AG04449 (cell line): ENCODE data around the gene LRMDA.
"Not testable (repeated sequence)": the region's sequence is repeated elsewhere in the genome, so short reads cannot be mapped to it uniquely, and the experiment has no call there.

ENCODE experiments used
- CTCF ChIA-PET: fragments of 350-600 bp; formaldehyde crosslinking; extraction: SDS; loops from one replicate; lab custom pipeline; 2021; ENCODE audit warnings: antibody characterized with exemption; lab: Yijun Ruan, JAX
- POLR2A ChIA-PET: fragments of 400-600, 350-600 bp; formaldehyde crosslinking; extraction: SDS; loops from one replicate; lab custom pipeline; 2020; ENCODE audit warnings: antibody characterized with exemption, inconsistent platforms; lab: Yijun Ruan, JAX
- DNase-seq: peaks from one replicate; pipeline ENCODE4 v3.0.0-alpha.2; 2010; ENCODE audit warnings: low read depth, low spot score
- H3K4me3 ChIP-seq: 2 replicates; pipeline ENCODE4 v1.5.1; 2011; ENCODE audit warnings: low read depth, mild to moderate bottlenecking, control low read depth, low read length
- TF ChIP-seq, protein P1 (sequence below): IDR thresholded peaks from one replicate; pipeline ENCODE4 v1.5.1; 2011; ENCODE audit warnings: mild to moderate bottlenecking, moderate library complexity, low read length, control low read depth, inconsistent platforms; ENCODE audit not compliant: insufficient read depth; ENCODE audit errors: missing control alignments

LRMDA gene

DNA sequence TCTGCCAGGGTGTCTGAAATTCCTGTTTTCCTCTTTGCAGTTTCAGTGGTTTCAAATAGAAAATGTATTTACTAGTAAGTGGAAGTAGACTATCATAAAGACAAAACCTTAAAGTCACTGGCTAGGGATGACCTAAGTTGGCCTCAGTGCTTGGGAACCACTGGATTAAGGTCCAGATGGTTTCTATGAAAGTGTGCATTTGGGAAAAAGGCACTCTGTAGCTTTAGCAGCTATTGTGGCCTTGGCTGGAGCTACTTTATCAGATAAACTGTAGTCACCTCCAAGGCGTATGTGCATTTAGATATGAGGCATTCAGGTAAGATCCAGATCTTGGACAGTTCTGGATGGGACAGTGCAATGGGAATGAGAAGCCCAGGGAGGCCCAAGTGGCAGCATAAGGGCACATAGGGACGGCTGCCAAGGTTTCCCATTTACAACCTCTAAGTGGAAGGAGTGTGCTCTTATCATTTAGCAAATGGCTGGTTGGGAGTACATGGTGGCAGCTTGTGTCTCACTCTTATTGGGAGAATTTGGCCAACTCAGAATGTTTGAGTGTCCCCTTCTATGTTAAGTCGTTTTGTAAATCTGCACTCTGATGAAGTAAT lies 185.6 kb downstream of the LRMDA start:
- no peak for DNase-seq
- POLR2A ChIA-PET = no interaction called here
- CTCF ChIA-PET = no interaction called here
- TF ChIP-seq, protein P1, sequence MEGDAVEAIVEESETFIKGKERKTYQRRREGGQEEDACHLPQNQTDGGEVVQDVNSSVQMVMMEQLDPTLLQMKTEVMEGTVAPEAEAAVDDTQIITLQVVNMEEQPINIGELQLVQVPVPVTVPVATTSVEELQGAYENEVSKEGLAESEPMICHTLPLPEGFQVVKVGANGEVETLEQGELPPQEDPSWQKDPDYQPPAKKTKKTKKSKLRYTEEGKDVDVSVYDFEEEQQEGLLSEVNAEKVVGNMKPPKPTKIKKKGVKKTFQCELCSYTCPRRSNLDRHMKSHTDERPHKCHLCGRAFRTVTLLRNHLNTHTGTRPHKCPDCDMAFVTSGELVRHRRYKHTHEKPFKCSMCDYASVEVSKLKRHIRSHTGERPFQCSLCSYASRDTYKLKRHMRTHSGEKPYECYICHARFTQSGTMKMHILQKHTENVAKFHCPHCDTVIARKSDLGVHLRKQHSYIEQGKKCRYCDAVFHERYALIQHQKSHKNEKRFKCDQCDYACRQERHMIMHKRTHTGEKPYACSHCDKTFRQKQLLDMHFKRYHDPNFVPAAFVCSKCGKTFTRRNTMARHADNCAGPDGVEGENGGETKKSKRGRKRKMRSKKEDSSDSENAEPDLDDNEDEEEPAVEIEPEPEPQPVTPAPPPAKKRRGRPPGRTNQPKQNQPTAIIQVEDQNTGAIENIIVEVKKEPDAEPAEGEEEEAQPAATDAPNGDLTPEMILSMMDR = no peak
- H3K4me3 ChIP-seq = no peak overlapping the region

DNA sequence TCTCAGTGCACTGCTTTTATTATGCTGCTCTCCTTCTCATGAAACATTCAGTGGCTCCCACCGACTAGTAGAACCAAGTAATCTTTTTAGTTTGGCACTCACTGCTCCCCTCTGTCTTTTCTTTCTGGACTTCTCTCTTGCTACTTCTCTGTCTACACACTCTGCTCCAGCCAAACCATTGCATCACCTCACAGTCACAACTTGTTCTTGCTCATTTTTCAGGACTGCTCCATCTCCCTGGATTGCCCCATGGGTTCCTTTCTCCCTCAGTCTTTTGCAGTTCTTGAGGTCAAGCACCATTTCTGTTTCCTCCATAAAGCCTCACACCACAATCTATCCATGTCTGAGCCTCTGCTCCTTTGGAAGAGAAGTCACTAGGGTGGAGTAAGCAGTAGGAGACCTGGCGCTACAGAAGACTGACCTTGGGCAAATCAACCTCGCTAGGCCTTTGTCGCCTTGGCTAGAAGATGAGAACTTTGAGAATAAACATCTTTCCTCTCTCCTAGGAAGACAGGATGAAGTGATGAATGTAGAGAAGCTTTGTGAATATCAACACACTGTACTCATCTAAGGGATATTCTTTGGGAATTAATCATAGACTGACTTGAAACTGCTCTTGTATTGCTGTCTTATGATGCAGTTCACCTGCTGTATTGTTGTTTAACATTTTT lies 186.2 kb downstream of the LRMDA start:
- ChIA-PET POLR2A (no interaction called here), CTCF (no interaction called here)
- TF ChIP-seq, protein P1 = no peak
- no peak for DNase-seq
- H3K4me3 ChIP-seq = no peak overlapping the region

DNA sequence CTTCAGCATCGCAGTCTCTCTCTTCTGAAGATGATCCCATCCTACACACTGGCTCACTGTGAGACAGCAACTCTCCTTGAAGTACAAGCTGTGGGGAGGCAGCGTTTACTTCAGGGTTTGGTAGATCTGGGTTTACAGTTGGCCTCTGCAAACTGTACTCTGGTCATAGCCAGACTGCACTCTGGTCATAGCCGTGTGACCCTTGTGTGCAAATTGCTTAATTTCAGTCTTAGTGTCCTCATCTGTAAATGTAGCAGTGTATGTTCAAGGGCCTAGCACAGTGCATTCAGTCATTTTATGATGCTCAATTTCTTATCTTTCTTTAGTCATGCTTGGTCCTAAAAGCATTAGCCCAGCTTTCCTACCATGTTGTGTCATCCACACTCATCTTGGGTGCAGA lies 188.2 kb downstream of the LRMDA start:
- ChIA-PET CTCF (no interaction called here), POLR2A (no interaction called here)
- H3K4me3 ChIP-seq = no peak overlapping the region
- TF ChIP-seq, protein P1 = no peak
- no peak for DNase-seq

DNA sequence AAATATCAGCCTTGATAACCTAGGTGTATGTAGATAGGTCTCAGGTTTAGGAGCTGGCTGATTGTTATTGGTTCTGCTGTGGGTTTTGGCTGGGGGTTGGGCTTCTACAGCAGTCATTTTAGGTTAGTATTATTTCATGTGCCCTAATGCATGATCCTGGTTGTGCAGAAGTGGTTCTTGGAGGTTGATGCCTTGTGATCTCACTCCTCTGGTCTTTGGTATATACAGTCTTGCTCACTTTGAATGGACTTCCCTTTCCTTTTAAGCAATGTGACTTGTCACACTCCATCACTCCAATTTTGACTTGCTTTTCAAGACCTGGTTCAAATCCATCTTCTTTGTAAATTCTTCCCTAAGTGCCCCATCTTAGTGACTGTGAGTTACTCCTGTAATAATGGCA lies 188.9 kb downstream of the LRMDA start:
- ChIA-PET POLR2A (no interaction called here), CTCF (no interaction called here)
- DNase-seq = no peak
- H3K4me3 ChIP-seq = no peak overlapping the region
- TF ChIP-seq, protein P1 = no peak

DNA sequence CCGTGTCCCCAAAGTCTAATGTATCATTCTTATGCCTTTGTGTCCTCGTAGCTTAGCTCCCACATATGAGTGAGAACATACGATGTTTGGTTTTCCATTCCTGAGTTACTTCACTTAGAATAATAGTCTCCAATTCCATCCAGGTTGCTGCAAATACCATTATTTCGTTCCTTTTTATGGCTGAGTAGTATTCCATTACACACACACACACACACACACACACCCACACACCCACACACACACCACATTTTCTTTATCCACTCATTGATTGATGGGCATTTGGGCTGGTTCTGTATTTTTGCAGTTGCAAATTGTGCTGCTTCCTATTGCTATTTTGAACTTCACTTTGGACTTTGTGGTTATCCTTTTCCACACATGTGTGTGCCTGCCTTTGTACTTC lies 189.6 kb downstream of the LRMDA start:
- POLR2A ChIA-PET, H3K4me3 ChIP-seq, CTCF ChIA-PET, DNase-seq: not testable (repeated sequence)

DNA sequence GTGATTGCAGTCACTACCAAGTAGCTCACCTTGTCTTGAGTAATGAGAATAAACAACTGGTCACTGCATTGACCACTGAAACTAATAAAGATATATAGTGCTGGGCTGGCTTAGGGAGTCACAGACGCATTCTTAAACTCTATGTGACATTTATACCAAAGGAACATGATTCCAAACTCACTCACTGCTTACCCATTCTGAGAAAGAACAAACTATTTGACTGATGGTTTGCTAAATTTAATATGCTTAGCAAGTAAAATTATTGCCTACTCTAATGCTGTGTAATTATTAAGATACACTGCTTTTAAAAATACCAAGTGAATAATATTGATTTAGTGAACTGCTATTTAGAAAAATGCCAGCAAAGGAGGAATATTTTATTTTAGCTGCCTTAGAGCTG lies 191.1 kb downstream of the LRMDA start:
- POLR2A ChIA-PET = no interaction called here
- no peak overlapping the region for H3K4me3 ChIP-seq
- DNase-seq = no peak
- TF ChIP-seq, protein P1 = no peak
- CTCF ChIA-PET = no interaction called here
